Mesothelial cell of epicardium (in vitro differentiated cells): Measurements from ENCODE around the gene COL4A2. TPM values are rescaled to one million over a fixed set of nuclear protein-coding genes. Genes with fewer than 3 reads are reported as not detected.

Experiments used
- DNase-seq, 2 experiments: peaks; one replicate each; pipeline ENCODE4 v3.0.0; 2021; ENCODE audit warnings: low spot score in 2 of 2; ENCODE audit not compliant: unreplicated experiment in 2 of 2
- H3K27ac Mint-ChIP-seq: 2 replicates; pipeline ENCODE4 v1.8.0; 2021; ENCODE audit warnings: mixed read lengths
- H3K27me3 Mint-ChIP-seq: 2 replicates; pipeline ENCODE4 v1.8.0; 2021; ENCODE audit warnings: low read depth, mixed read lengths
- H3K36me3 Mint-ChIP-seq: 2 replicates; pipeline ENCODE4 v1.8.0; 2021; ENCODE audit warnings: mixed read lengths
- H3K4me1 Mint-ChIP-seq: 2 replicates; pipeline ENCODE4 v1.8.0; 2021; ENCODE audit warnings: mixed read lengths
- H3K4me3 Mint-ChIP-seq: 2 replicates; pipeline ENCODE4 v1.8.0; 2021; ENCODE audit warnings: mild to moderate bottlenecking, moderate library complexity, mixed read lengths
- H3K9me3 Mint-ChIP-seq: 2 replicates; pipeline ENCODE4 v1.8.0; 2021; ENCODE audit warnings: mixed read lengths
- total RNA-seq: library from RNA; stranded (reverse); gene quantifications from 3 replicates; pipeline ENCODE4 v1.2.1, GENCODE V29; 2021
- TF ChIP-seq, protein P1 (sequence below): fragments of 200-600 bp; sonication (generic); IDR thresholded peaks from one replicate; pipeline ENCODE4 v1.5.0; 2021; ENCODE audit warnings: antibody characterized with exemption; ENCODE audit not compliant: unreplicated experiment

The COL4A2 gene
- total RNA-seq, 1 donor from 2014 or later, result 469 TPM

GRCh38 chr13:110412132-110412914 is 105.2 kb downstream of the COL4A2 start:
- Mint-ChIP-seq H3K36me3 (peaks cover 22% of the 10 kb centered on the region), H3K4me1 (peaks cover 45% of the 10 kb centered on the region), H3K4me3 (no peak overlapping the region), H3K9me3 (no peaks in the 10 kb centered on the region), H3K27ac (peak overlapping the region; percentile 90), H3K27me3 (no peaks in the 10 kb centered on the region)
- TF ChIP-seq, protein P1, sequence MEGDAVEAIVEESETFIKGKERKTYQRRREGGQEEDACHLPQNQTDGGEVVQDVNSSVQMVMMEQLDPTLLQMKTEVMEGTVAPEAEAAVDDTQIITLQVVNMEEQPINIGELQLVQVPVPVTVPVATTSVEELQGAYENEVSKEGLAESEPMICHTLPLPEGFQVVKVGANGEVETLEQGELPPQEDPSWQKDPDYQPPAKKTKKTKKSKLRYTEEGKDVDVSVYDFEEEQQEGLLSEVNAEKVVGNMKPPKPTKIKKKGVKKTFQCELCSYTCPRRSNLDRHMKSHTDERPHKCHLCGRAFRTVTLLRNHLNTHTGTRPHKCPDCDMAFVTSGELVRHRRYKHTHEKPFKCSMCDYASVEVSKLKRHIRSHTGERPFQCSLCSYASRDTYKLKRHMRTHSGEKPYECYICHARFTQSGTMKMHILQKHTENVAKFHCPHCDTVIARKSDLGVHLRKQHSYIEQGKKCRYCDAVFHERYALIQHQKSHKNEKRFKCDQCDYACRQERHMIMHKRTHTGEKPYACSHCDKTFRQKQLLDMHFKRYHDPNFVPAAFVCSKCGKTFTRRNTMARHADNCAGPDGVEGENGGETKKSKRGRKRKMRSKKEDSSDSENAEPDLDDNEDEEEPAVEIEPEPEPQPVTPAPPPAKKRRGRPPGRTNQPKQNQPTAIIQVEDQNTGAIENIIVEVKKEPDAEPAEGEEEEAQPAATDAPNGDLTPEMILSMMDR, result peak; percentile 90
- DNase-seq, result peak in 1 of 2 experiments; percentile 84

DNA sequence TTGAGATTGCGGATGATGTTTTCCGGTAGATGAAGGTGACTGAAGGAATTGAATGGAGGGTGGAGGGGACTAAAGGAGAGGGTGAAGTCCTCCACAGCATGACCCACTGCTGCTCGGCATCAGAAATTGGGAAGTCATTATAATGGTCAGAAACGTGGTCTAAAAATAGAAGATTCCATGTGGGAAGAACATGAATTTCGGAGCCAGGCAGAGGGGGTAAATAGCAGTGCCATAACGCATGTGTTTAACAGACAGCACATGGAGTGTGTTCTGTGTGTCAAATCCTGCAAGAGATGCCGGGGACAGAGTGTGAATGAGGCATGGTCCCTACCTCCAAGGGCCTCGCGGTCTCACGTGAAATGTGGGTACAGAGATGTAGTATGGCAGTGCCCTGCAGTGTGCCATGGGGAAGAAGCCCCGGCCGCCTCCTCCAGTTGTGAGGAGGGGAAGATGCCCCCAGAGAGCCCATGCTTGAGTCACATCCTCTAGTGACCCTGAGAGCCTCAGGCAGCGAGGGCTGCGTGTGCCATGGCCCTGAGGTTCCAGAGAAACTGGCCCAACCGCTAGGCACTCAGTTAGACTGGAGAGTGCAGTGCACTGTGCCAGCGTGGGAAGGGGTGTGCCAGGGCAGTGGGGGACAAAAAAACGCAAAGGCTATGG is 106.1 kb downstream of the COL4A2 start:
- Mint-ChIP-seq H3K4me3 (no peak overlapping the region), H3K27ac (peak overlapping the region; percentile 90)

GRCh38 chr13:110413676-110414040 is 106.6 kb downstream of the COL4A2 start:
- DNase-seq, result no peak
- Mint-ChIP-seq H3K27me3 (no peaks in the 10 kb centered on the region), H3K4me1 (peaks cover 49% of the 10 kb centered on the region), H3K36me3 (peaks cover 18% of the 10 kb centered on the region), H3K27ac (no peak overlapping the region), H3K9me3 (no peaks in the 10 kb centered on the region), H3K4me3 (no peak overlapping the region)
- TF ChIP-seq, protein P1, result no peak

More for the DNA sequence above, 106.1 kb downstream of the COL4A2 start:
- TF ChIP-seq, protein P1, result no peak
- H3K9me3 Mint-ChIP-seq, result no peaks in the 10 kb centered on the region
- DNase-seq, result no peak
- H3K36me3 Mint-ChIP-seq, result peaks cover 21% of the 10 kb centered on the region
- H3K27me3 Mint-ChIP-seq, result no peaks in the 10 kb centered on the region
- H3K4me1 Mint-ChIP-seq, result peaks cover 45% of the 10 kb centered on the region

DNA sequence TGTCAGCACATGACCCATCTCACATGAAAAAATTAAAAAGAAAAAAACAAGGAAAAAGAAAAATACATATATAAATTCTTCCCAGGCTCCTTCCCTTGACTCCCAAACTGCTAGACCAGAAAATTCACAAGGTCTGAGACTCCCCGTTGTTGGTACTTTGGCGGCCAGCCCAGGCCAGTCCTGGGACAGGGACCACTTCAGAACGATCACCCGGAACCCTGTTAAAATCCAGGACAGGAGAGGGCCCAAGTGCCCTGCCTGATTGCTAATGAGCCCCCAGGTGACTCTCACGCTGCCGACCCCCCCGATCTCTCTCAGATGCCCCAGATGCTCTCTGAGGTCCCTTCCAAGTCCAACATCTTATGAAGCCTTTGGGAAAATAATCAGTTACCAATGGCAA is 107.2 kb downstream of the COL4A2 start:
- TF ChIP-seq, protein P1, result no peak
- Mint-ChIP-seq H3K27me3 (no peaks in the 10 kb centered on the region), H3K36me3 (peaks cover 14% of the 10 kb centered on the region), H3K4me1 (peaks cover 55% of the 10 kb centered on the region), H3K9me3 (no peaks in the 10 kb centered on the region), H3K4me3 (no peak overlapping the region), H3K27ac (no peak overlapping the region)
- DNase-seq, result no peak

DNA sequence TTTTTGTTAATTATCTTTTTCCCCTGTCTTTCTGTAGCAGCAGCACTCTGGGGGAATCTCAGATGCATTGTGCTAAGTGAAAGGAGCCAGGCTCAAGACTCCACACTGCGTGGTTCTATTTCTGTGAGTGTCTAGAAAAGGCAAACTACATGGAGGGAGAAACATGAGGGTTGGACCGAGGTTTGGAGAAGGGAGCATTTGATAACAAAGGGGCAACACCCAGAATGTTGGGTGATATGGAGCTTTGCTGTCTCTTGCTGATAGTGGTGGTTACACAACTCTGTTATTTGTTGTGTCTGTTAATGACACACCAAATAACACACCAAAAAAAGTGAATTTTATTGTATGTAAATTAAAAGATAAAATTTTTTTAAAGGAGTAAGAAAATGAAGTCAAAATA is 107.8 kb downstream of the COL4A2 start:
- no peak overlapping the region for H3K27ac Mint-ChIP-seq
- peaks cover 14% of the 10 kb centered on the region for H3K36me3 Mint-ChIP-seq
- no peak overlapping the region for H3K4me3 Mint-ChIP-seq
- DNase-seq, result no peak
- no peaks in the 10 kb centered on the region for H3K27me3 Mint-ChIP-seq
- H3K9me3 Mint-ChIP-seq, result no peaks in the 10 kb centered on the region
- peaks cover 56% of the 10 kb centered on the region for H3K4me1 Mint-ChIP-seq
- TF ChIP-seq, protein P1, result no peak
